ENCODE measurements around the gene BLID.

The BLID gene

GRCh38 chr11:122108192-122108799 lies 7.7 kb downstream of the BLID start:
- DNase-seq (ENCODE audit: low spot score) = no peak

GRCh38 chr11:122107566-122107965 lies 8.4 kb downstream of the BLID start:
- Histone ChIP-seq H3K9me3 (ENCODE audit: severe bottlenecking) (no peaks in the 10 kb centered on the region), H3K4me3 (ENCODE audit: severe bottlenecking) (no peak overlapping the region), H3K36me3 (ENCODE audit: low read depth) (peaks cover 94% of the 10 kb centered on the region), H3K4me1 (ENCODE audit: insufficient read depth, poor library complexity, severe bottlenecking) (peaks cover 34% of the 10 kb centered on the region), H3K27ac (ENCODE audit: poor library complexity, severe bottlenecking) (peak overlapping the region; percentile 0), H3K27me3 (ENCODE audit: insufficient read depth, poor library complexity, severe bottlenecking) (no peaks in the 10 kb centered on the region)
- DNase-seq (ENCODE audit: low spot score) = no peak
- no peak for ATAC-seq (ENCODE audit: low read depth)
- TF ChIP-seq CTCF (IDR thresholded peaks at IDR 0.05; ENCODE audit: poor library complexity, severe bottlenecking) = no peak

More at GRCh38 chr11:122108192-122108799, 7.7 kb downstream of the BLID start:
- Histone ChIP-seq H3K27ac (ENCODE audit: poor library complexity, severe bottlenecking) (no peak overlapping the region), H3K36me3 (ENCODE audit: low read depth) (peaks cover 96% of the 10 kb centered on the region), H3K4me1 (ENCODE audit: insufficient read depth, poor library complexity, severe bottlenecking) (peaks cover 34% of the 10 kb centered on the region), H3K27me3 (ENCODE audit: insufficient read depth, poor library complexity, severe bottlenecking) (no peaks in the 10 kb centered on the region), H3K4me3 (ENCODE audit: severe bottlenecking) (no peak overlapping the region), H3K9me3 (ENCODE audit: severe bottlenecking) (no peaks in the 10 kb centered on the region)
- no peak for ATAC-seq (ENCODE audit: low read depth)
- peak; percentile 63 for TF ChIP-seq CTCF (IDR thresholded peaks at IDR 0.05; ENCODE audit: poor library complexity, severe bottlenecking)

DNA sequence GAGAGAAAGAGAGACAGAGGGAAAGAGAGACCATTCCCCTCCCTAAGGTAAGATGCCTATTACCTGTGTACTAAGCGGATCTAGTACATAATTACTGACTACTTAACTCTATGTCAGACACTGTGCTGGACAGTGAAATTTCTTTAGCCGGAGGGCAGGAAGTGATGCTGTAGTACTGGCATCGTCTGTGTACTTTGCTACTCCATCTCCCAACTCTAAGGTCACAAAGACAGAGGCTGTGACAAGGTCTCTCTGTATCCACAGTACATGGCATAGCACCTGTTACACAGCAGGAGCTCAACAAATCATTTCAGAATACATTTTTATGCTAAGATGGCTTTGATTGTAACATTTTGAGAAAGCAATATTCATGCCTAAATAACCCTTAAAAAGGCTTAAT lies 9.0 kb downstream of the BLID start:
- Histone ChIP-seq H3K27ac (ENCODE audit: poor library complexity, severe bottlenecking) (peak overlapping the region; percentile 0), H3K9me3 (ENCODE audit: severe bottlenecking) (no peaks in the 10 kb centered on the region), H3K4me3 (ENCODE audit: severe bottlenecking) (no peak overlapping the region), H3K27me3 (ENCODE audit: insufficient read depth, poor library complexity, severe bottlenecking) (no peaks in the 10 kb centered on the region), H3K36me3 (ENCODE audit: low read depth) (peaks cover 94% of the 10 kb centered on the region), H3K4me1 (ENCODE audit: insufficient read depth, poor library complexity, severe bottlenecking) (peaks cover 34% of the 10 kb centered on the region)
- TF ChIP-seq CTCF (IDR thresholded peaks at IDR 0.05; ENCODE audit: poor library complexity, severe bottlenecking) = no peak
- DNase-seq (ENCODE audit: low spot score) (no peak), ATAC-seq (ENCODE audit: low read depth) (no peak)

- H3K4me3 ChIP-seq (ENCODE audit: severe bottlenecking) = no peak overlapping the region
- H3K36me3 ChIP-seq (ENCODE audit: low read depth) = peaks cover 92% of the 10 kb centered on the region
- no peaks in the 10 kb centered on the region for H3K9me3 ChIP-seq (ENCODE audit: severe bottlenecking)
- H3K27ac ChIP-seq (ENCODE audit: poor library complexity, severe bottlenecking) = peak overlapping the region; percentile 24
- ATAC-seq (ENCODE audit: low read depth) = peak; percentile 43; the same call in 2 of the 3 replicates
- H3K4me1 ChIP-seq (ENCODE audit: insufficient read depth, poor library complexity, severe bottlenecking) = peaks cover 35% of the 10 kb centered on the region
- TF ChIP-seq CTCF (IDR thresholded peaks at IDR 0.05; ENCODE audit: poor library complexity, severe bottlenecking) = no peak
- DNase-seq (ENCODE audit: low spot score) = no peak
- no peaks in the 10 kb centered on the region for H3K27me3 ChIP-seq (ENCODE audit: insufficient read depth, poor library complexity, severe bottlenecking)
Measured at GRCh38 chr11:122105044-122105758, 10.8 kb downstream of the BLID start.

DNA sequence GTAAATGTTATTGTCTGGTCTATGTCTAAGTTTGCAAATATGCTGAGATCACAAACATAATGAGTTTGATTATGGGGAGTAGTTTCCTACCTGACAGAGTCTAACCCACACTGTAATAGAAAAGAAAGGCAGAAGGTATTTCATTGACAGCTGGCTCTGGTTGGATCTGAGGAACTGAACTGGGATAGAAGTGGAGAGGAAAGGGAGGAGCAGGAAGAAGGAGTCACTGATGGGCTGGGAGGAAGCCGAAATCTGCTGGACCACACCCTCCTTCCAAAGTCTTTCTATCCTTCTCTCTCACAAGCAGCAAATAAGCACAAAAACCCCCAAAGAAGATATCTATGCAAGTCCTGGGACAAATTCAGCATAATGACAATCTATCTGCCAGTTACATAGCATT lies 11.7 kb downstream of the BLID start:
- Histone ChIP-seq H3K36me3 (ENCODE audit: low read depth) (peaks cover 92% of the 10 kb centered on the region), H3K4me3 (ENCODE audit: severe bottlenecking) (no peak overlapping the region), H3K4me1 (ENCODE audit: insufficient read depth, poor library complexity, severe bottlenecking) (peaks cover 41% of the 10 kb centered on the region), H3K27ac (ENCODE audit: poor library complexity, severe bottlenecking) (peak overlapping the region; percentile 24), H3K27me3 (ENCODE audit: insufficient read depth, poor library complexity, severe bottlenecking) (no peaks in the 10 kb centered on the region), H3K9me3 (ENCODE audit: severe bottlenecking) (no peaks in the 10 kb centered on the region)
- TF ChIP-seq CTCF (IDR thresholded peaks at IDR 0.05; ENCODE audit: poor library complexity, severe bottlenecking) = no peak
- ATAC-seq (ENCODE audit: low read depth) (no peak), DNase-seq (ENCODE audit: low spot score) (no peak)
